Kidney tubule cell (primary cell): ENCODE results near the gene RPH3AL.

Source experiments
- DNase-seq: peaks from one replicate; pipeline ENCODE4 v3.0.0-alpha.2; 2018; ENCODE audit warnings: low spot score

RPH3AL gene

DNA sequence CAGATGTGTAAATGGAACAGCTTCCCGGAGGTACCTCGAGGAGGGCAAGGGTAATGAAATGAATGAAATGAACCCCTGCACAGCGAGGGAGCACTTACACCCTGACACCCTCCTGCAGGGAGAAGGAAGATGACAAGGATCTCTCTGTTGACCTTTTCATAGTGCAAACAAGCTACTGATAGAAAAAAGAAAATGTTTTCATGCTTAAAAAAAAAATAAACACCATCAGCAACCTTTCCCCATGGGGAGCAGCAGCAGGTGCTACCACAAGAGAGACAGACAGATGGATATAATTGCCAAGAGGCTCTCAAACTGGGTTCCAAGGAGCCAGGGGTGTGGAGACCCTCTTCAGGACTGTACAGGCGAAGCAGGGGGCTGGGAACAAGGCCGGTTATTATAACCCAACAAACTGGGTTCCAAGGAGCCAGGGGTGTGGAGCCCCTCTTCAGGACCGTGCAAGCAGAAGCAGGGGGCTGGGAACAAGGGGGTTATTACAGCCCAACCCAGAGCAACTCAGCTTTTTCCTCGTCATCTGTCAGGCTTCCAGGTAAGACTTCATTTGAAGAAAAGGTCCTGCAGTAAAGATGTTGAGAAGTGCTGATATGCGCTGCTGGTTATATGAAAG is 718 bp upstream of the RPH3AL start:
- no peak for DNase-seq

DNA sequence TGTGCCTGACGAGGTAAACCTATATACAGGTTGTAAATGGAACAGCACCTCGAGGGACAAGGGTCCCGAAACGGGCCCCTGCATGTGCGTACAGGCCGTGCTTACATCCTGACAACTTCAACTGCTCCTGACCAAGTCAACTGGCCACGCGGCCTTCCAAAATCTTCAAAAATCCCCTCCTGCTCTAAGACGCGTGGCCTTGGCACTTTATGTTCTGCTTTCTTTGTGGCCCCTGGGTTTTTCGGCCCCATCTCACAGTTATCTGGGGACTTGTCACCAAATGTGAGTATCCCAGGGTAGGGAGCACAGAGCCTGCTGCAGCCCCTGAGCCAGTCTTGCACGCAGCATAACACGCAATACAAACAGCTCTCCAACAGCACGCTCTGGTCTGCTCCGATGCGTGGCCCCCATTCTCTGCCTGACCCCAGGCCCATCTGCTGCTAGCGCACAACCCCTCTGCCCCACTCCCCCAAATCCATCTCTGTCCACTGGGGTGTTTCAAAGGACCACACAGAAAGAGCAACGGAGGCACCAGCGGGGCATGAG is 659 bp downstream of the RPH3AL start:
- DNase-seq: no peak

DNA sequence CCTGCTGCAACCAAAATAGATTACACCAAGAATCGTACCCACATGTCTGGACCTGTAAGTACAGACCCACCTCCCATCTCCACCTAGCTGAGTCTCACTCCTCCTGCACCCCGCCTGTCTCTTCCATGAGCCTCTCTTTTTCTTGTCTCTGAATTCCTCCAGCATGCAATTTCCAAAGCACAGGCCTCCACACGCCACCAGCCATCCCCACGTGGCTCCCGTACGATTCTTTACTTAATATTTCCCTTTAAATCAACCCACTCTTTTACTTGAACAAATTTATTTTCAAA is 1.2 kb downstream of the RPH3AL start:
- DNase-seq: no peak

DNA sequence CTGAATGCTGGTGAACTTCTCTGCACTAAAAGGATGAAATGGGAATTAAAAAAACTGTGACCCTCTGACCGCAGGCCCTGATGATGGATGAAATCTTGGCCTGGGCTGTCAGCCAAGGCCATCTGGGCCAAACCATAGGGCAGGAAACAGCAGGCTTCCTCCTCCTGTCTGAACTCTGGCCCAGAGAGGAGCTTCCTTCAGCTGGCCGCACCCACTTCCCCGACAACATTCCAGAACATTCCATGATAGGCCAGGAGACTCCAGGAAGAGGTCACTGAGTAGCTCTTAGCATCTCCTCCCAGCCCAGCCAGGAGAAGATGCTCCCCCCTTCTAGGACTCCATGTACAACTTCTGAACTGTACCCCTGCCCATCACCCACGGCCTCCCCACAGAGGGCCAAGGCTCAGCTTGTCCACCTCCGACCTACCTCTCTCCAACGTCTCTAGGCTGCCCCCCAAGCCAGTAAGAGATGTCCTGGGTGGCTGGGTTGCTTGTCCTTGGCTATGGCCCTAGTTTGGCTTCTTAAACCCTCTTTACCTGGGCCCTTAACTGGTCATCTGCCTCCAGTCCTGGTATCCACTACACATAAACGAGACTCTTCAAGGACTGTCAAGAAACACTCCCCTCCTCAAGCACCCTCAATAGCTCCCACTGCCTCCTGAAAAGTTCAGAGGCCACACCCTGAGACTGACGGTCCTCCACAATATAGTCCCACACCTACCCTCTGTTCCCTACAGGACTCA is 1.7 kb downstream of the RPH3AL start:
- DNase-seq: peak; percentile 91

DNA sequence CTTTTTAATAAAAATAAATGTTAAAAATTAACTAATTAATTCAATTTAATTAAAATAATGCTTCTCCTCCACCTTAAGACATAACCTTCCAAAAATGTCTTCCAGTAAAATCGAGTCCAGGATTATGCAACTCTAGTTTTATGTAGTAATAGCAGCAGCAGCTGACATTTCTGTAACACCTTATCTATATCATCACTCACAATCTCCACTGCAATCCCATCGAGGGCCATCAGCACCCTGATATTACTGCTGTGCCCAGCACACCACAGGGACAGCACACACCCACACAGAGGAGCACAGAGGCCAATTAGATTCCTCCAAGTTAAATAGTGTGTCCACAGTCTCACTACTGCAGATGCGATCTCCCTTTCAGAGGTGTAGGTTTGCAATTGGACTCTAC is 2.9 kb downstream of the RPH3AL start:
- DNase-seq: no peak

DNA sequence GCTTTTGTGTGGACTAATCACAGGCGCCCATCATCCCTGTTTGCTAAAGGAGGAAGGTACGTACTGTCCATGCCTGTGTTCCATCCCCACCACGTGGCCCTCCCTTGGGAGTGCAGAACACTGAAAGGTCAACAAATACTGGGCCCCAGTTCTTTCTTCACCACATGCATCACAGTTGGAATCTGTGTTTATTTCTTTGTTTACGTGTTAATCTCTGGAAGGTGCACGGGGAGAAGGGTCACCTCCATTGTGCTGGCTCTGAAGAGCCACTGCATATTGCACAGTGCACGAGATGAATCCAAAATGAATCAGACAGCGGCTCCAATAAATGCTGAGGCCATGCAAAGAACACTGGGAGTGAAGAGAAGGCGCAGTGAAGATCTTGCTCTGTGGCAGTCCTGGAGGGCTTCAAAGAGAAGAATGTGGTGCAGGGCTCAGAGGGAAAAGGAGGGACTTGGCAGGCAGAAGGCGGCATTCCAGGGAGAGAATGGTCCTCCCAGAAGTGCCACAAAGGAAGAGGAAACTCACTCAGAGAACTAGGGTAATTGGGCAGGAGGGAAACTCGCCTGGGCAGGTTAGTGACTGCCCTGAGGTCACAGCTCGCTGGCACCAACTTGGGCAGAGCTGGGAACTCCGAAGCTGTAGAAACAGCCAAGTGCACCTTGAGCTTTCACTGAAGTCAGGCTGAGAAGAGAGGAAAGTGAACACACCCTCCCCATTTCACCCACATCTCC is 3.7 kb downstream of the RPH3AL start:
- peak; percentile 47 for DNase-seq

DNA sequence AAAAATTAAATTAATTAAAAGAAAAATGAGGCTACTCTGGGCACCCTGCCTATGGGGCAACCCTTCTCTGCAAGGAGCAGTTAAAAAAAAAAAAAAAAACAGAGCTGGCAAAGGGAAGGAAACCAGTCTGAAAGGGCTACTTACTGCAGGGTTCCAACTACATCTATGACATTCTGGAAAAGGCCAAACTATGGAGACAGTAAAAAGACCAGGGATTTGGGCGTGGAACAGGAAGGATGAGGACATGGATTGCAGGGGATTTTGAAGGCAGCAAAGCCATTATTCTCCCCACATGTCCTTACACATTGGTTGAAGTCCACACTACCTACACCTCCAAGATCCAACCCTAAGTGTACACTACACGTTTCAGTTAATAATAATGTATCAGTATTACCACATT is 4.6 kb downstream of the RPH3AL start:
- DNase-seq: no peak

DNA sequence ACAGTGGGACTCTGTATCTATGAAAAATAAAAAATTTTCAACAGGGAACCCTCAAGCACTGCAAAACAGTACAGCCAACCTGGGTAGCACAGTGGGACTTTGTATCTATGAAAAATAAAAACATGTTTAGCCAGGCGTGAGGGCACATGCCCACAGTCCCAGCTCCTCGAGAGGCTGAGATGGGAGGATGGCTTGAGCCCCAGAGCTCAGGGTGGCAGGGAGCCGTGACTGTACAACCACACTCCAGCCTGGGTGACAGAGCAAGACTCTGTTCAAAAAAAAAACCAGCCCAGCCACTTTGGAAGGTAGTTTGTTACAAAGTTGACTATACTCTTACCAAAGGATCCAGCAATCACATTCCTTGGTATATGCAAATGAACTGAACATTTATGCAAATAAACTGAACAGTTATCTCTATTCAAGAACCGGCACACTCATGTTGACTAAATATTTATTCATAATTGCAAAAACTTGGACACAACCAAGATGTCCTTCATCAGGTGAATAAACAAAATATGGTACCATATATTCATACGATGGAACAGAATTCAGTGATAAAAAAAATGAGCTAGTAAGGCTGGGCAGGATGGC is 5.2 kb downstream of the RPH3AL start:
- DNase-seq: peak; percentile 6

DNA sequence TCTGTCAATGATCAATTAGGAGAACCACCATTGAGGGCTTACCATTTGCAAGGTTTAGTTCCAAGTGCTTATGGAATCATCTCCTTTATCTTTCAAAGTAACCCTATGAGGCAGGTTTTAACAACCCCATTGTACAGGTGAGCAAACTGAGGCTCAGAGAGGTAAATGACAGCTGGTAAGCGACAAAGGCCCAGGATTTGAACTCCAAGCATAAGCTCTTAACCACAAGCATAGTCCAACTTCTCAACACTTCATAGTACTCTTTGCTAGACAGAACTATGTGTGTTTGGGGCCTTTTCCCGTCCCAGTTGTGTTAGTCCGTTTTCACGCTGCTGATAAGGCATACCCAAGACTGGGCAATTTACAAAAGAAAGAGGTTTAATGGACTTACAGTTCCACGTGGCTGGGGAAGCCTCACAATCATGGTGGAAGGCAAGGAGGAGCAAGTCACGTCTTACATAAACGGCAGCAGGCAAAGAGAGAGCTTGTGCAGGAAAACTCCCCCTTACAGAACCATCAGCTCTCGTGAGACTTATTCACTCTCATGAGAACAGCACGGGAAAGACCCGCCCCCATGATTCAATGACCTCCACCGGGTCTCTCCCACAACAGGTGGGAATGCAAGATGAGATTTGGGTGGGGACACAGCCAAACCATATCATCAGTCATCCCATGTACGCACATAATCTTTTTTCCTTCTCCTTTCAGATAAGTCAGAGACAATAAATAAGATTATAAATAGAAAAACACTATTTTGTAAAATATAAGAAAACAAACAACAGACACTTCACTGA is 6.4 kb downstream of the RPH3AL start:
- DNase-seq: no peak

DNA sequence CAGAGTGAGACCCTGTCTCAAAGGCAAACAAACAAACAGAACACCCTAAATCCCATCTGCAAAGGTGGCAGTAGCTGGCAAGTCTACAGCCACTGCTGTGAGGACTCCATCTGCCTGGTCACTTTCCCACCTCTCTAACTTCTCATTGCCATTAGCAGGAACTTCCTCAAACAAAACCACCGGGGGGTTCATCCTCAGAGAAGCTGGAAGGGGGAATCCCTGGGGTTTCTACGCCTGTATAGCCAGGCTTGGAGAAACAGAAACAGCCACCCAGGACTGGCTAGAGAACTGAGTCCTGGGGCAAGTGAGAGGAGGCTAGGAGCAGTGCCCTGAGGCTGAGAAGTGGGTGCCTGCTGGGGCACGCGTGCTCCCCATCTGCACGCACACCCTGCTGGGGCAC is 7.3 kb downstream of the RPH3AL start:
- DNase-seq: no peak

DNA sequence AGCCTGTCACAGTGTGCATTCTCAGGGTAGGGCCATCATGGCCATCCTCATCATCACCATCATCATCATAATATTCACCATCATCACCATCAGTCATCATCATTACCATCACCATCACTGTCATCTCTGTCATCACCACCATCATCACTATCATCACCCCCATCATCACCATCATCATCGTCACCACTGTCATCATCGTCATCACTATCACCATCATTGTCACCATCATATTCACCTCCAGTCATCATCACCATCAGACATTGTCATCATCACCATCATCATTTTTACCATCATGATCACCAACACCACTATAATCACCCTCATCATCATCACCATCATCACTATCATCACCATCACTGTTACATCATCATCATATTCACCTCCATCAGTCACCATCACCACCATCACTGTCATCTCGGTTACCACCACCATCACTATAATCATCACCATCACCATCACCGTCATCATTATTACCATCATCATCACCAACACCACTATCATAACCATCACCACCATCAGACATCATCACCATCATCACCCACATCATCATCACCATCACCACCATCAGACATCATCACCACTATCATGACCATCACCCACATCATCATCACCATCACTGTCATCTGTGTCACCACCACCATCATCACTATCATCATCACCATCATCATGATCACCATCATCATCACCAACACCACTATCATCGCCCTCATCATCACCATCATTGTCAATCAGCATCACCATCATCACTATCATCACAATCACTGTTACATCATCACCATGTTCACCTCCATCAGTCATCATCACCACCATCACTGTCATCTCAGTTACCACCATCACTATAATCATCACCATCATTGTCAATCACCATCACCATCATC is 8.5 kb downstream of the RPH3AL start:
- no peak for DNase-seq

DNA sequence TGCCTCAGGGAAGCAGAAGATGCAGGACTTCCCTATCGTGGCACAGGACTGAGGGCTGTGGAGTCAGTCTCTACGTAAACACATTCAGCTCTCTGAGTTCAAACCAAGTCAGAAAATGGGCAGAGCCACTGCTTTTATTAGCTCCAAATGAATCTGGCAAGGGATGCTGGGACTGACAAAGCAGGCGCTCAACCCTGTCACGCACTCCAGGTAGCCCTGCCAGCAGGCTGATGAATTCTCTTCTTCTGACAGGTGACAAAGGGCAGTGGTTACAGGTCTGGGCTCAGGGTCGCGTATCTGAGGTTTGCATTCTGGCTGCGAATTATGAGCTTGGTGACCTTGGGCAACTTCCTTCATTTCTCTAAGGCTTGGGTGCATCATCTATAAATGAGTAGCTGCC is 9.4 kb downstream of the RPH3AL start:
- DNase-seq: no peak

DNA sequence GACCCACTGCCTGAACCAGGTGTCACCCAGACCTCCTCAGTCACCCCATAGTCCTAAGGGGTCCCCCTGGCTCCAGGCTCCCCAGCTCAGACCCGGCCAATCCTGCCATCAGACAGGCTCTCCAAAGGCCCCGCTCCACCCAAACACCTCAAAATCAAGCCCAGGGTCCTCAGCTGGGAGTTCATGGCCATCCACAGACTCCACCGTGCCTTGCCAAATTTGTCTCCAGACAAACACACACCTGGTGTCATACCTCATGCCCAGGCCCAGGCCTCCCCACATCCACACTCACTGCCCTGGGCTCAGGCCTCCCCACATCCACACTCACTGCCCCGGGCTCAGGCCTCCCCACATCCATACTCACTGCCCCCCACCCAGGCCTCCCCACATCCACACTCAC is 12.5 kb downstream of the RPH3AL start:
- no peak for DNase-seq

DNA sequence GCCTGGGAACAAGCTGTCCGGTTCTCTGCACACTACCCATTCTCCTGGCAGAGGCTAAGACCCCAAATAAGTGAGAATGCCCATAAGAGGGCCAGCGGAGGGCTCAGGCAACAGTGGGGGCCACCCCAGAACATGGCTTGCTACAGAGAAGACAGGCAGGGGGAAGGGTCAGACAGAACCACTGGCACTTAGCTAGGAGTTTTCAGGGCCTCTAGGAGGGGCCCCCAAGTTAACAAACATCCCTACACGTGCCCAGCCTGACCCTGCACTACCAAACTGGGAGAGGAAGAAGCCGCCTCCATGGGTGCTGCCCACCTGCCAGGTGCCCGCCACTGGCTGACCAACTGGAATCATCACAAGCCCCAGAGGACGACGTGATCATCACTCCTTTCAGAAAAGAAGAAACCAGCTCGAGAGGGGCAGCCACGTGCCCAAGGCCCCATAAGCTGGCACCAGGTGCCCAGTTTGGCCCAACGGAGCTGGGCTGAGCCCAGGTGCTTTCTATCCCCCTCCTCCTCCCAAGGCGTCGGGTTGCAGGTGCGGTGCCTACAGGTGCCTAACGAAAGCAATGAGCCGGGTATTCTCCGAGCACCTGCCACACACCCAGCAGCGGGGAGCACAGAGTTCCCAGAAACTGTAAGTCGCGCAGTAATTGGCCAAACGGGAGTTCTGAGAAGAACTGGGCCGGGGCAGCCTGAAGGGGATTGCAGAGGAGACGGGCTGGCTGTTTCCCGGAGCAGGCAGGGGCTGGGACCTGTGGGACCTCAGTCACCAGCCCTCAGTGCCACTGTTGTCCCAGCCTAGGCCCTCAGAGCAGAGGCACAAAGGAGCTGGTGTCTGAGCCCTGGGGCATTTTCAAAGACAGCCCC is 13.2 kb downstream of the RPH3AL start:
- DNase-seq: no peak

DNA sequence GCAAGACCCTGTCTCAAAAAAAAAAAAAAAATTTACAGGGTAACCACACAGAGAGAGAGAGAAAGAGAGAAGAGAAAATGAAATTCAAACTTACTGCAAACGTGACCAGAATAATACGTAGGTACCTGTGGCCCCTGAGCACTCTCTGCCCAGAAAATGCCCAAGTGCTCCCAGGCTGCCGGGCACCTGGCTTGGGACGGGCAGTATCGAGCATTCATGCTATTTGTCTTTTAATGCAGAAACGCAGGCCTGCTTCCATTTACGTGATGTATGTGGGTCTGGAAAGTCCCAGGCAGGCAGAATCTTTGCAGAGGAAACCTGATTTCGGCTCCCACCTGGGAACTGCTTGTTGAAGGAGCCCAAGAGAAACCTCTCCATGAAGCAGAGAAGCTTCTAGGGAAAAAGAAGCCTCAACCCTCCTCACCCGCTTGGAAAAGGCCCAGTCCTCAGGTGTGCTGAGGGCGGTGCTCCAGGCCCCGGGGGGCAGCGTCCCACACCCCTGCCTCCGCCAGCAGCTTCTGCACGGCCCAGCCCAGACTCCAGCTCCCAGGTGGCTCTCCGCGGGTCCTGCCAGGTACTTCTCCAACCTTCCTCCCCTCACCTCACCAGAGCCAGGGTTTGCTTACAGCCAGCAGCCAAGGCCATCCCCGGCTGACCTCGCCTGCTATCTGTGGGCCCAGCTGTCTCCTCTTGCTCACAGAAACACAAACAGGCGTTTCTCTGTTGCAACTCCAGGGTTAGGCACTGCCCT is 14.0 kb downstream of the RPH3AL start:
- no peak for DNase-seq

DNA sequence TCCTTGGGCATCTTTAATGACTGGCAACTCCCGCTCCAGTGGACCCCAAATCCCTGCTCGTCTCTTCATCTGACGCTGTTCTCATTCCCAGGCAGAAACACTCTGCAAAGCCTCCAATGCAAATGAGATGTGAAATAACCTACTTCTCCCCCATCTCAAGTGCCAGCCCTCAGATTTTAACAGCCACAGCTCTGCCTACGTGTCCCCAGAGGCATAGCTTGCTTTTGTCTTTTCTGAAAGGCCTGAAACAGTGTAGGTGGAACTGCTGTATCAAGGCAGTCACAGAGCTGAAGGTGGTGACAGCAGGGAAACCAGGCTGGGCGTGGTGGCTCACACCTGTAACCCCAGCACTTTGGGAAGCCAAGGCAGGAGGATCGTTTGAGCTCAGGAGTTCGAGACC is 14.7 kb downstream of the RPH3AL start:
- no peak for DNase-seq

DNA sequence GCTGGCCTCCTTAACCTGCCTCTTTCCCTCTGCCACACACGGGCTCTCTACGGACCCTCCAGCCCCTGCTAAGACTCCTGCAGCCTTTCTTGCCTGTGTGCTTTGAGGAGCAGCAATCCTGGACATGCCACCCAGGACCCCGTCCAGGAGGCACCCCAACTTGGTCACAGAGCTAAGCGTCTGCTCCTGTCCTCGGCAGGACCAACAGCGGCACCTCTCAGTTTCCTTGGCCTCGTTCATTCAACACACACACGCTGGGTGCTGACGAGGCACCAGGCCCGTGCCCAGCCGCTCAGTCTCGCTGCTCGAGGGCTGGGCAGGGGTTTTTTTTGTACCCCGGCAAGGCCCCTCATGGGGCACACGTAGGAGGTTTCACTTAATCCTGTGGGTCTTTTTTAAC is 15.2 kb downstream of the RPH3AL start:
- DNase-seq: no peak

DNA sequence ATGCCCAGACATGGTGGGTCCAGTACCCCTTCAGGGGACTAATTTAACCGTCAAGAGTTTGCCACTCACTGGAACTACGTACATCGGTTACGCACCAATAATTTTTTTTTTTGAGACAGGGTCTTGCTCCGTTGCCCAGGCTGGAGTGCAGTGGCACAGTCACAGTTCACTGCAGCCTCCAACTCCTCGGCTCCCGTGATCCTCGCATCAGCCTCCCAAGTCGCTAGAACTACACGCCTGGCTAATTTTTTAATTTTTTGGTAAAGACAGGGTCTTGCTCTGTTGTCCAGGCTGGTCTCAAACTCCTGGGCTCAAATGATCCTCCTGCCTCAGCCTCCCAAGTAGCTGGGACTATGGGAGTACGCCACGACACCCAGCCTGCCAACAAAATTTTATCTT is 15.6 kb downstream of the RPH3AL start:
- DNase-seq: no peak
